IPS-15b (cell line): ENCODE measurements around the gene PRAMEF10.
"Not testable (repeated sequence)": the region's sequence is repeated elsewhere in the genome, so short reads cannot be mapped to it uniquely, and the experiment has no call there.

Experiments
- H3K27me3 ChIP-seq: one replicate; pipeline ENCODE4 v1.6.1; 2013; ENCODE audit warnings: low read length; ENCODE audit not compliant: control insufficient read depth, insufficient read depth
- H3K36me3 ChIP-seq: one replicate; pipeline ENCODE4 v1.6.1; 2013; ENCODE audit warnings: low read length; ENCODE audit not compliant: control insufficient read depth, insufficient read depth
- H3K4me1 ChIP-seq: one replicate; pipeline ENCODE4 v1.6.1; 2013; ENCODE audit warnings: mild to moderate bottlenecking, low read length; ENCODE audit not compliant: control insufficient read depth, insufficient read depth
- H3K4me3 ChIP-seq: one replicate; pipeline ENCODE4 v1.5.1; 2013; ENCODE audit warnings: low read depth, low read length
- H3K9ac ChIP-seq: one replicate; pipeline ENCODE4 v1.6.1; 2013; ENCODE audit warnings: low read depth, mild to moderate bottlenecking, low read length
- H3K9me3 ChIP-seq: one replicate; pipeline ENCODE4 v1.6.1; 2013; ENCODE audit warnings: mild to moderate bottlenecking, low read length; ENCODE audit not compliant: control insufficient read depth, insufficient read depth

PRAMEF10 gene, protein sequence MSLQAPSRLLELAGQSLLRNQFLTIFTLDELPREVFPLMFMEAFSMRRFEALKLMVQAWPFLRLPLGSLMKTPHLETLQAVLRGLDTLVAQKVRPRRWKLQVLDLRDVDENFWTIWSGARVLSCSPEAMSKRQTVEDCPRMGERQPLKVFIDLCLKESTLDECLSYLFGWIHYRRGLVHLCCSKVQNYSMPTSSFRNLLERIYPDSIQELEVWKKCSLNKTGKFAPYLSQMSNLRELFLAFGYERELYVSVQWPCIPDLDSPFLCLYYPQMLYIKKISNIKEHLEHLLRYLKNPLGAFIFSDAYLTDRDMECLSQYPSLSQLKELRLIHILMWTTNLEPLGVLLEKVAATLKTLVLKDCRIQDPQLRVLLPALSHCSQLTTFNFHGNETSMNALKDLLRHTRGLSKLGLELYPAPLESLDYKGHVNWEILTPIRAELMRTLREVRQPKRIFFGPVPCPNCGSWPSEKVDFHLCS

DNA sequence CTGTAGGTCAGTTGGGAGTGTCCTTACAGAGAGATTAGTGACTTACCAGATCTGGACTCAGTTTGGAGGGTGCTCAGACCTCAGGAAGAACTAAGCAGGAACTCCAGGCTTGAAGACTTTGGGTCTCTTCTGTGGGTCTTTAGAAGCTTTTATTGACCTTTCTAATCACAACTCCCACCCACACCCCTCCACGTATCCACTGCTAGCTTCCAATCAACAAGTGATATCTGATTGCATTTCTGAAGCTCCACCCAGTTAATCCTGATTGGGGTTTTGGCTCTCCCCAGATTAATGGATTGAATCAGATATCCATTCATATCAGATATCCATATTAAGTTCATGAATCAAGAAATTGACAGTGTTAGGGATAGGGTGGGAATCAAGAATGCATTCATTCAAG, at the start of gene PRAMEF10:
PRAMEF10 (minus strand) TSS at position 101 of the 400 bp plus-strand sequence. CDS start 2,423 bp downstream, outside the sequence.
- not testable (repeated sequence) for H3K27me3 ChIP-seq

DNA sequence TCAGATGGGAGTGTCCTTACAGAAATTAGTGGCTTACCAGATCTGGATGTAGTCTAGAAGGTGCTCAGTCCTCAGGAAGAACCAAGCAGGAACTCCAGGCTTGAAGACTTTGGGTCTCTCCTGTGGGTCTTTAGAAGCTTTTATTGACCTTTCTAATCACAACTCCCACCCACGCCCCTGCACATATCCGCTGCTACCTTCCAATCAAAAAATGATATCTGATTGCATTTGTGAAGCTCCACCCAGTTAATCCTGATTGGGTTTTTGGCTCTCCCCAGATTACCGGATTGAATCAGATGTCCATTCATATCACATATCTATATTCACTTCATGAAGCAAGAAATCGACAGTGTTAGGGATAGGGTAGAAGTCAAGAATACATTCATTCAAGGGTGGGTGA, 49.4 kb upstream of the PRAMEF10 start, which contains the start of gene PRAMEF6:
PRAMEF6 (minus strand) TSS at position 101 of the 400 bp plus-strand sequence. CDS start 5,062 bp downstream, outside the sequence.
- H3K4me3 ChIP-seq, H3K27me3 ChIP-seq, H3K36me3 ChIP-seq, H3K9ac ChIP-seq, H3K9me3 ChIP-seq, H3K4me1 ChIP-seq: not testable (repeated sequence)

More for the DNA sequence above, at the start of gene PRAMEF10:
- not testable (repeated sequence) for H3K36me3 ChIP-seq, H3K4me3 ChIP-seq, H3K9ac ChIP-seq, H3K9me3 ChIP-seq, H3K4me1 ChIP-seq

DNA sequence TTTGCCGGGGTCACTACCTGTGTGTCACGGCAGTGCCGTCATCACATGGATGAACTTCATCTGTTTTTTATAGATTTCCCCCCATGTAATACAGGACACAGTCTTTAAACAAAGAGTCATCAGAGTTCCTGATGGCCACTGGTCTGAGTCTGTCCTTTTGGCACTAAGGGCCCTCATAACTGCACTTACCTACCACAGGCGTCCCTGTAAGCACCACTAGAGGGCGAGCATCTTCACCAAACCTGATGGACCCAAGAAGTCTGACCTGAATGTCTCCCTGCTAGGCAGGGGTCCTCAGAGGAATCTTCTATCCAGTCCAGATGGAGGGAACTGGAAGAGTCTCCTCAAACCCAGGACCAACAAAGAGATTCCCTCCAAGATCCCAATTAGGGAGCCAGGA, 26.3 kb upstream of the PRAMEF10 start:
- H3K27me3 ChIP-seq, H3K4me3 ChIP-seq, H3K4me1 ChIP-seq, H3K36me3 ChIP-seq, H3K9ac ChIP-seq, H3K9me3 ChIP-seq: not testable (repeated sequence)

DNA sequence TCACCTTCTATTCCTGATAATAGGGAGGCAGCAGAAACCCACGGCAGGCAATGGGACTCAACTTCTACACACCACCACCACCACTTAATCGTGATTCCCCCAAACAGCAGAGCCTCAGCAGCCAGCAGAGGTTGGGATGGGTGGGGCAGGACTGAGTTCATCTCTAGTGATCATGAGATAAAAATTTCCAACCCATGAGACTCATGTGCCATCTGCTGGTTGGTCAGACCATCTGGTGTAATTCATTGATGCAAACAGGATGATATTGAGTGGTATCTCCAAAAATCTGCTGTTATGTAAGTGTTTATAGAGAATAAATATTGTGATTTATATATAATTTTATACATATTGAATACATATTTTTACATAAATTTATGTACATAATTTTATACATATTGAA, 23.7 kb upstream of the PRAMEF10 start:
- not testable (repeated sequence) for H3K4me3 ChIP-seq, H3K9me3 ChIP-seq, H3K4me1 ChIP-seq, H3K36me3 ChIP-seq, H3K9ac ChIP-seq, H3K27me3 ChIP-seq

DNA sequence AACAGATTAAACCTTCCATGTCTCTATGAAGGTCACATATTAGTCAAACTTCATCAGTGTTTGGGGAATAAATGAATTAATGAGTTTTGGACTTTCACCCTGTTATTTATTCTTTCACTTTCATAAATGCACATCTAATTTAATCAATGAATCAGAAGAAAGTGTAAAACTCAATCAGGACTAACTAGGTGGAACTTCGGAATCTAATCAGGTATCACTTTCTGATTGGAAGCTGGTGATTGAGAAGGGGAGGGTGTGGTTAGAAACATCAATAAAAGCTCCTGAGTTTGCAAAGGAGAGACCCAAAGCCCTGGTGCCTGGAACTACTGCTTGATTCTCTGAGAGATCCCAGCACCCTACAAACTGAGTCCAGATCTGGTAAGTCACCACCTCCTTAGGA, 18.2 kb upstream of the PRAMEF10 start, which contains the start of gene PRAMEF7:
PRAMEF7 (plus strand) TSS at position 301 of the 400 bp plus-strand sequence. CDS start 1,083 bp downstream, outside the sequence.
- H3K36me3 ChIP-seq, H3K27me3 ChIP-seq, H3K4me3 ChIP-seq, H3K9me3 ChIP-seq, H3K9ac ChIP-seq, H3K4me1 ChIP-seq: not testable (repeated sequence)

DNA sequence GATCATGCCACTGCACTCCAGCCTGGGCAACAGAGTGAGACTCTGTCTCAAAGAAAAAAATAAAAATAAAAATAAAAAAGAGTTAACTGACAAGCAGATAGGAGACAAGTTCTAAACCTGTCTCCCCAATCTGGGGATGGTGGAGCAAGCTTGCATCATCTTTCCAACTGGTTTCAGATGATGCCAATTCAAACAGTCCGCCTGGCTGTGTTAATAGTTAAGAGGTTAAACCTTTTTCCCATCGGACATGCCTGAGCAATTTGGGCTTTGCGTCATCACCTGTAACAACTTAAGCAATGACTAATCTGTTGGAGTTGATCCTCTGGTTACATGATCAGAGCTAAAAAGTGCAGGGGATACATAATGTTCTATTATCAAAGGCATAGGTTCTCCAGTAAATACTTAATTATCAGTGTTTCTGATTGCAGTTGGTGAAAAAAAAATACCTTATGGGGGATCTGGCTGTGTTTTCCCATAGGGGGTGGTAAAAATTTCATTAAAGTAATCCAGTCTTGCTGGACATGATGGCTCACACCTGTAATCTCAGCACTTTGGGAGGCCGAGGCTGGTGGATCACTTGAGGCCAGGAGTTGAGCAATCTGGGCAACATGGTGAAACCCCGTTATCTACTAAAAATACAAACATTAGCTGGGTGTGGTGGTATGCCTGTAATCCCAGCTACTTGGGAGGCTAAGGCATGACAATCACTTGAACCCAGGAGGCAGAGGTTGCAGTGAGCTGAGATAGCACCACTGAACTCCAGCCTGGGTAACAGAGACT, 5.9 kb upstream of the PRAMEF10 start:
- H3K27me3 ChIP-seq, H3K4me1 ChIP-seq, H3K9ac ChIP-seq, H3K36me3 ChIP-seq, H3K9me3 ChIP-seq, H3K4me3 ChIP-seq: not testable (repeated sequence)

DNA sequence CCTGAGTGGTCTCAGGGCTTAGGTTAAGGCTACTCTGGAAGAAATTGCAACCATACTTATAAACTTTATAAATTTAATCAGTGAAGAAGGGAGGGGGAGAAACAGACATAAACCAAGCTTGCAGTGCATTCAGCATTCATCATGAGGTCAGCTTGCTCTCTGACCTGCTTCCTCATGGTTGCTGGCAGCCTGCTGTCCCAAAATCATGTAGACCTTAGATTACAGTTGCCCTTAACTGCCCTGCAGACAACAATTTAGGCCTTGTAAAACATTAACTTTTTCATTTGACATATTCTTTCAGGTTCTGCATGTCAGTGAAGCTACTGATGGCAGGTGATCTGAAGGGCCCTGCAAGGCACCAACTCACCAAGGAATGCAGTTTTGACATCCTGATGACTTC, 1.1 kb upstream of the PRAMEF10 start:
- not testable (repeated sequence) for H3K36me3 ChIP-seq, H3K9ac ChIP-seq, H3K27me3 ChIP-seq, H3K4me1 ChIP-seq, H3K9me3 ChIP-seq, H3K4me3 ChIP-seq

DNA sequence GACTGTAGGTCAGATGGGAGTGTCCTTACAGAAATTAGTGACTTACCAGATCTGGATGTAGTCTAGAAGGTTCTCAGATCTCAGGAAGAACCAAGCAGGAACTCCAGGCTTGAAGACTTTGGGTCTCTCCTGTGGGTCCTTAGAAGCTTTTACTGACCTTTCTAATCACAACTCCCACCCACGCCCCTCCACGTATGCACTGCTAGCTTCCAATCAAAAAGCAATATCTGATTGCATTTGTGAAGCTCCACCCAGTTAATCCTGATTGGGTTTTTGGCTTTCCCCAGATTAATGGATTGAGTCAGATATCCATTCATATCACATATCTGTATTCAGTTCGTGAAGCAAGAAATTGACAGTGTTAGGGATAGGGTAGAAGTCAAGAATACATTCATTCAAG, 12.0 kb downstream of the PRAMEF10 start, which contains the start of gene PRAMEF4:
PRAMEF4 (minus strand) TSS at position 101 of the 400 bp plus-strand sequence. CDS start 2,807 bp downstream, outside the sequence.
- H3K27me3 ChIP-seq, H3K9me3 ChIP-seq, H3K9ac ChIP-seq, H3K36me3 ChIP-seq, H3K4me1 ChIP-seq, H3K4me3 ChIP-seq: not testable (repeated sequence)

DNA sequence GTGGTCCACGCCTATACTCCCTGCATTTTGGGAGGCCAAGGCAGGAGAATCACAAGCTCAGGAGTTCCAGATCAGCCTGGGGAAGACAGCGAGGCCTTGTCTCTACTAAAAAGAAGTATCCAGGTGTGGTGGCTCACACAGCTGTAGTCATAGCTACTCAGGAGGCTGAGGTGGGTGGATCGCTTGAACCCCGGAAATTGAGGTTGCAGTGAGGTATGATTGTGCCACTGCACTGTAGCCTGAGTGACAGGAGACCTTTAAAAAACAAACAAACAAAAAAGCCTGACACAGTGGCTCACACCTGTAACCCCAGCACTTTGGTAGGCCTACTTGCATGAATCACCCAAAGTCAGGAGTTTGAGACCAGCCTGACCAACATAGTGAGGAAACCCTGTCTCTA, 19.6 kb downstream of the PRAMEF10 start:
- not testable (repeated sequence) for H3K9me3 ChIP-seq, H3K4me1 ChIP-seq, H3K4me3 ChIP-seq, H3K27me3 ChIP-seq, H3K36me3 ChIP-seq, H3K9ac ChIP-seq

DNA sequence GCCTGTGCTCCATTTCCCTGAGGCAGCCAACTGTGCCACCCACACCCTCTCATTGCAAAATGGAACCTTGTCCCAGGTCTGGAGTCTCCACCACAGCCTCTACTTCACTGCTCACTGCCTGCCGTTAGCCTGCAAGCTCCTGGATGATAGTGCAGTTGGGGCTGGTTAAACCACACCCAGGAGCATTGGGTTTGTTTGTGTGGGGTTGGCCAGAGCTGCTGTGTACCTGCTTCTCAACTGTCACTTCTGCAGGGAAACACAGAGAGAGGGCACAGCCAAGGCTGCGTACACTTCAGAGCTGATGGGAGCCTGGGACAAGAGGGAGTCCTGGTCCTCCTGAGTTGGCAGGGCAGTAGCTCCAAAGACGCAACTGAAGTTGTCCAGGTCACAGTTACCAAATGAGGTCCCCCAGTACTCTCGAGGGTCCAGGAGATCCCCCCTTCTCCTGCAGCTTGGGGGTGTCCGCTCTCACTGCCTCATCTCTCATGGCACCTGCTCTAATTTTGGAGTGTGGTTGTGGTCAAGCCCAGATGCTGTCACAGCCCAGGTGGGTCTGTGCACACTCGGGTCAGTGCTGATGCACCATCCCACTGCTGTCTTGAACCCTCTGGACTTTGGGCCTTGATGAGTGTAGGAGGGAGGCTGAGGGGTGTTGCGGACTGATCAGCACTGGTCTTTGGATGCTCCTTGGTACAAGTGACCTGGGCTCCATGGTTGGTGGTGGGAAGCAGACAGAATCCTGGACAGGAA, 34.8 kb downstream of the PRAMEF10 start:
- not testable (repeated sequence) for H3K9ac ChIP-seq, H3K27me3 ChIP-seq, H3K4me1 ChIP-seq, H3K9me3 ChIP-seq, H3K4me3 ChIP-seq, H3K36me3 ChIP-seq

DNA sequence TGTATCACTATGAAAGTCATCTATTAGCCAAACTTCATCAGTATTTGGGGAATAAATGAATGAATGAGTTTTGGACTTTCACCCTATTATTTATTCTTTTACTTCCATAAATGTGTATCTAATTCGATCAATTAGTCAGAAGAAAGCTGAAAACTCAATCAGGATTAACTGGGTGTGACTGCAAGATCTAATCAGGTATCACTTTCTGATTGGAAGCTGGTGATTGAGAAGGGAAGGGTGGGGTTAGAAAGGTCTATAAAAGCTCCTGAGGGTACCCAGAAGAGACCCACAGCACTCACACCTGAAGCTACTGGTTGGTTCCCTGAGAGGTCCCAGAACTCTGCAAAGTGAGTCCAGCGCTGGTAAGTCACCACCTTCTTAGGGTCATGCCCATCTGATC, 41.3 kb downstream of the PRAMEF10 start, which contains the start of gene PRAMEF2:
PRAMEF2 (plus strand) TSS at position 301 of the 400 bp plus-strand sequence. CDS start 1,924 bp downstream, outside the sequence.
- H3K36me3 ChIP-seq, H3K9me3 ChIP-seq, H3K4me1 ChIP-seq, H3K4me3 ChIP-seq, H3K27me3 ChIP-seq, H3K9ac ChIP-seq: not testable (repeated sequence)
